K562 (cell line): Measurements from ENCODE around the gene BCAR3. TPM values are rescaled to one million over a fixed set of nuclear protein-coding genes. Genes with fewer than 3 reads are reported as not detected.

Experiments
- ATAC-seq: fragments of 200-7000 bp; cut with Tn5 transposase; 3 replicates; pipeline ENCODE4 v1.9.1; 2020; ENCODE audit warnings: moderate library complexity
- BruUV-seq: library from RNA; stranded (reverse); fragments of 400-500 nt; replicated peaks from 2 replicates; lab custom pipeline; 2021; lab: Mats Ljungman, UMichigan
- CTCF ChIA-PET: fragments of 300-600 bp; formaldehyde crosslinking; extraction: SDS; loops from one replicate; lab custom pipeline; 2021; ENCODE audit warnings: low intra/inter-chr PET ratio; lab: Yijun Ruan, JAX
- POLR2A ChIA-PET: fragments of 300-600, 350-650 bp; sonication (Branson Sonifier 250); formaldehyde crosslinking; extraction: SDS; loops from one replicate; lab custom pipeline; 2021; ENCODE audit warnings: antibody characterized with exemption, inconsistent platforms; lab: Yijun Ruan, JAX
- DNase-seq, 4 experiments: peaks; one replicate each; pipeline versions ENCODE4 v3.0.0 to v3.0.0-alpha.2; 2011 to 2018; ENCODE audit warnings: low spot score in 3 of 4, mixed read lengths in 3 of 4; ENCODE audit errors: extremely low read depth in 1 of 4
- FAIRE-seq: peaks from 2 replicates; lab custom pipeline; 2011; peaks lifted over from hg19 to GRCh38; lab: Jason Lieb, UNC
- H2AFZ ChIP-seq: 2 replicates; pipeline ENCODE4 v1.6.0; 2011; ENCODE audit warnings: low read depth, low read length, control low read depth, inconsistent platforms
- H3K27ac ChIP-seq: fragments of 200-600 bp; 3 replicates; pipeline ENCODE4 v1.8.0; 2011; ENCODE audit warnings: low read depth, mild to moderate bottlenecking, control low read depth, inconsistent platforms, low read length, moderate library complexity, mixed read lengths; ENCODE audit errors: extremely low read depth
- H3K27me3 ChIP-seq, 2 experiments: fragments of 300-600 bp in 1 of 2; 2 replicates in 1 of 2; 3 replicates in 1 of 2; pipeline versions ENCODE4 v1.6.0 to v1.8.0; 2011; ENCODE audit warnings: inconsistent platforms in 2 of 2, low read length in 2 of 2, mild to moderate bottlenecking in 1 of 2, mixed read lengths in 1 of 2, moderate library complexity in 1 of 2; ENCODE audit not compliant: control insufficient read depth in 2 of 2, insufficient read depth in 2 of 2
- H3K36me3 ChIP-seq: fragments of 300-600 bp; 3 replicates; pipeline ENCODE4 v1.8.0; 2011; ENCODE audit warnings: mild to moderate bottlenecking, low read length, inconsistent platforms; ENCODE audit not compliant: control insufficient read depth, insufficient read depth
- H3K4me1 ChIP-seq, 2 experiments: fragments of 200-600 bp in 1 of 2; replicated peaks in 1 of 2; 2 replicates in 1 of 2; 3 replicates in 1 of 2; pipeline versions ENCODE4 v1.5.1 to v1.8.0; 2011; ENCODE audit warnings: inconsistent platforms in 2 of 2, low read length in 2 of 2, mild to moderate bottlenecking in 1 of 2, mixed read lengths in 1 of 2, moderate library complexity in 1 of 2; ENCODE audit not compliant: control insufficient read depth in 2 of 2, insufficient read depth in 2 of 2
- H3K4me2 ChIP-seq: 2 replicates; pipeline ENCODE4 v1.6.1; 2011; ENCODE audit warnings: low read length, control low read depth, inconsistent platforms, mixed read lengths; ENCODE audit not compliant: insufficient read depth
- H3K4me3 ChIP-seq: fragments of 200-600 bp; sonication (generic), shearing (Covaris generic); 2 replicates; pipeline ENCODE4 v1.5.1; 2016; ENCODE audit warnings: control low read depth, inconsistent platforms
- H3K79me2 ChIP-seq: fragments of 200-600 bp; 3 replicates; pipeline ENCODE4 v1.8.0; 2011; ENCODE audit warnings: low read length, inconsistent platforms; ENCODE audit not compliant: control insufficient read depth, insufficient read depth
- H3K9ac ChIP-seq, 2 experiments: 2 replicates each; pipeline versions ENCODE4 v1.6.0 to v1.6.1; 2011; ENCODE audit warnings: low read depth in 2 of 2, low read length in 2 of 2, control low read depth in 1 of 2, inconsistent platforms in 1 of 2, mild to moderate bottlenecking in 1 of 2, mixed read lengths in 1 of 2; ENCODE audit not compliant: insufficient read depth in 1 of 2
- H3K9me1 ChIP-seq: one replicate; pipeline ENCODE4 v1.6.0; 2011; ENCODE audit warnings: inconsistent platforms, mild to moderate bottlenecking, low read length, moderate library complexity; ENCODE audit not compliant: control insufficient read depth, insufficient read depth
- H3K9me3 ChIP-seq: replicated peaks from 2 replicates; pipeline ENCODE4 v1.5.1; 2011; ENCODE audit warnings: low read depth, low read length, inconsistent platforms; ENCODE audit not compliant: control insufficient read depth, insufficient read depth
- H4K20me1 ChIP-seq: replicated peaks from 2 replicates; pipeline ENCODE4 v1.6.1; 2011; ENCODE audit warnings: low read length, inconsistent platforms, mixed read lengths; ENCODE audit not compliant: control insufficient read depth, insufficient read depth
- BRF1 ChIP-seq: IDR thresholded peaks from 3 replicates; pipeline ENCODE4 v1.6.1; 2011; ENCODE audit warnings: borderline replicate concordance, mild to moderate bottlenecking; ENCODE audit not compliant: insufficient read length; ENCODE audit errors: extremely low read depth
- C11orf30 ChIP-seq: fragments of 450-650 bp; IDR thresholded peaks from 2 replicates; pipeline ENCODE4 v1.6.1; 2016; ENCODE audit warnings: low read depth, mild to moderate bottlenecking
- CEBPB ChIP-seq: fragments of 450-650 bp; IDR thresholded peaks from 2 replicates; pipeline ENCODE4 v1.6.1; 2016; ENCODE audit warnings: missing genetic modification characterization, missing compliant biosample characterization
- CEBPG ChIP-seq, 3 experiments: fragments of 200-800 bp in 1 of 3; sonication (Bioruptor generic) in 1 of 3; sonication (generic) in 1 of 3; formaldehyde crosslinking in 1 of 3; IDR thresholded peaks in 2 of 3; conservative IDR thresholded peaks in 1 of 3; 2 replicates each; pipeline versions ENCODE4 v1.6.1 to v1.8.0; 2016 to 2022; ENCODE audit warnings: missing compliant biosample characterization in 2 of 3, missing genetic modification characterization in 2 of 3, mild to moderate bottlenecking in 1 of 3, missing genetic modification reagents in 1 of 3
- FOSL1 ChIP-seq: fragments of 200-800 bp; sonication (Bioruptor generic); conservative IDR thresholded peaks from 2 replicates; pipeline ENCODE4 v1.6.1; 2016; ENCODE audit warnings: missing genetic modification characterization, missing compliant biosample characterization
- FOXK2 ChIP-seq, 2 experiments: fragments of 450-650 bp; IDR thresholded peaks in 1 of 2; conservative IDR thresholded peaks in 1 of 2; 2 replicates each; pipeline ENCODE4 v1.6.1; 2016; ENCODE audit warnings: low read depth in 2 of 2, mild to moderate bottlenecking in 1 of 2
- HBP1 ChIP-seq: fragments of 450-650 bp; formaldehyde crosslinking; IDR thresholded peaks from 2 replicates; pipeline ENCODE4 v1.4.0; 2022; ENCODE audit warnings: missing genetic modification characterization
- HSF4 ChIP-seq: fragments of 250-450 bp; sonication (Bioruptor Pico); IDR thresholded peaks from 2 replicates; pipeline ENCODE4 v2.1.2; 2022; ENCODE audit warnings: mild to moderate bottlenecking, moderate library complexity, borderline replicate concordance
- KHSRP ChIP-seq: fragments of 450-650 bp; IDR thresholded peaks from 2 replicates; pipeline ENCODE4 v1.6.1; 2017
- MAFF ChIP-seq: IDR thresholded peaks from 2 replicates; pipeline ENCODE4 v1.6.1; 2012; ENCODE audit warnings: low read length, improper control_type of control experiment
- MAFK ChIP-seq: IDR thresholded peaks from 2 replicates; pipeline ENCODE4 v1.6.1; 2011; ENCODE audit warnings: low read length, improper control_type of control experiment
- MTA2 ChIP-seq: fragments of 450-650 bp; IDR thresholded peaks from 2 replicates; pipeline ENCODE4 v1.6.1; 2016; ENCODE audit warnings: low read depth
- NFIX ChIP-seq: fragments of 250-450 bp; sonication (Bioruptor Pico); IDR thresholded peaks from 2 replicates; pipeline ENCODE4 v1.4.0; 2020; ENCODE audit warnings: low read depth, mild to moderate bottlenecking, moderate library complexity
- POU5F1 ChIP-seq: fragments of 150-350 bp; IDR thresholded peaks from 2 replicates; pipeline ENCODE4 v1.6.1; 2014; ENCODE audit warnings: borderline replicate concordance, low read length, low read depth, mild to moderate bottlenecking; ENCODE audit not compliant: partially characterized antibody
- PRDM10 ChIP-seq: fragments of 450-650 bp; IDR thresholded peaks from 2 replicates; pipeline ENCODE4 v1.6.1; 2018; ENCODE audit not compliant: partially characterized antibody
- SP1 ChIP-seq: sonication (generic); formaldehyde crosslinking; IDR thresholded peaks from 2 replicates; pipeline ENCODE4 v1.8.1; 2022; ENCODE audit warnings: mild to moderate bottlenecking, missing genetic modification reagents
- ZNF140 ChIP-seq: fragments of 250-450 bp; sonication (Bioruptor Pico); IDR thresholded peaks from 2 replicates; pipeline ENCODE4 v1.8.0; 2021; ENCODE audit warnings: moderate library complexity, mild to moderate bottlenecking, inconsistent platforms
- ZNF316 ChIP-seq: fragments of 450-650 bp; IDR thresholded peaks from 2 replicates; pipeline ENCODE4 v1.6.1; 2016
- WGBS: fragments of 100-300 bp; shearing (Covaris generic); methylation state at CpG from one replicate; pipeline ENCODE4 v1.1.6; 2016; ENCODE audit warnings: low coverage, mixed read lengths; ENCODE audit not compliant: insufficient coverage; ENCODE audit errors: missing lambda C conversion rate; 5-methylcytosine and 5-hydroxymethylcytosine counted together
- in situ Hi-C: fragments of 300-500 bp; cut with MboI; formaldehyde crosslinking; loops from 4 replicates; pipeline ENCODE4 v1.15.0; 2018; ENCODE audit warnings: inconsistent platforms, mixed read lengths
- intact Hi-C: fragments of 100-400 bp; cut with micrococcal nuclease; formaldehyde crosslinking; loops from 2 replicates; pipeline ENCODE4 v1.14.2; 2022
- polyA plus RNA-seq, 8 experiments: library from polyadenylated mRNA; depleted of rRNA in 4 of 8; stranded (reverse) in 5 of 8; unstranded in 3 of 8; fragments of >200 nt; fragmentation: Nextera tagmentation in 2 of 8; fragmentation: Illumina TruSeq in 1 of 8; extraction: Ambion mirVana in 2 of 8; extraction: Trizol in 1 of 8; gene quantifications; 2 replicates each; pipeline versions ENCODE4 v1.2.1 to v1.2.3, GENCODE V29; 2011 to 2014; ENCODE audit warnings: inconsistent platforms in 1 of 8, missing spikeins in 1 of 8
- total RNA-seq, 7 experiments: library from RNA; depleted of rRNA in 6 of 7; stranded (reverse); fragments of >200 nt in 6 of 7; fragmentation: Illumina TruSeq in 2 of 7; extraction: Trizol in 2 of 7; gene quantifications; 2 replicates each; pipeline versions ENCODE4 v1.2.1 to v1.2.3, GENCODE V29; 2011 to 2021; ENCODE audit warnings: low replicate concordance in 1 of 7

Gene BCAR3
- total and polyA plus RNA-seq, 9 of the 15 experiments (the other 6 are each of a cell fraction or from before 2014, with no cell fraction given): 1.8 to 6.3 (median 3.8) TPM

GRCh38 chr1:93519199-93519829 is 162.3 kb downstream of the BCAR3 start:
- Histone ChIP-seq H3K4me3 (no peak overlapping the region), H3K4me1 (peaks cover 0 to 8% of the 10 kb centered on the region in 2 experiments; a peak in 2 of 5 replicates), H3K36me3 (no peaks in the 10 kb centered on the region), H3K4me2 (no peak overlapping the region), H3K9me1 (no peaks in the 10 kb centered on the region), H3K27me3 (no peaks in the 10 kb centered on the region), H3K9ac (no peak overlapping the region), H2AFZ (no peak overlapping the region), H3K27ac (peak overlapping the region; percentile 8; the same call in 1 of the 3 replicates), H3K79me2 (no peaks in the 10 kb centered on the region), H4K20me1 (no peaks in the 10 kb centered on the region), H3K9me3 (no peaks in the 10 kb centered on the region)
- intact Hi-C loops (no loop called here), in situ Hi-C loops (no loop called here)
- BruUV-seq: no TSS peak
- 37% methylated on average over 3 of the region's 3 CpGs for WGBS
- ChIA-PET CTCF (no interaction called here), POLR2A (interaction anchor here (0.6 to 1.3 kb wide), 2 partner anchors 15 to 441 kb away, joined by 3 to 4 read pairs; no protein-coding TSS in a partner anchor)
- ATAC-seq (no peak), FAIRE-seq (no peak), DNase-seq (no peak)
- TF ChIP-seq MAFK (peak; percentile 87), FOSL1 (tag) (peak; percentile 37; the same call in 1 of the 2 replicates), C11orf30 (peak; percentile 90), KHSRP (no peak), CEBPB (tag) (peak; percentile 69), SP1 (CRISPR knock-in tag) (no peak), MTA2 (no peak), CEBPG (CRISPR knock-in tag; IDR thresholded peaks at IDR 0.05) (no peak), CEBPG (tag; conservative IDR thresholded peaks at IDR 0.05 in 1 of 2, IDR thresholded peaks at IDR 0.05 in 1 of 2) (peak in 1 of 2 experiments; percentile 44; a peak in 1 of 4 replicates), POU5F1 (no peak), ZNF140 (CRISPR knock-in tag) (no peak), ZNF316 (peak; percentile 94), MAFF (peak; percentile 87), NFIX (no peak), HBP1 (CRISPR knock-in tag) (no peak), HSF4 (CRISPR knock-in tag) (no peak), FOXK2 (conservative IDR thresholded peaks at IDR 0.05 in 1 of 2, IDR thresholded peaks at IDR 0.05 in 1 of 2; ENCODE audit: low read depth in 2 of 2) (peak in 1 of 2 experiments; percentile 32; a peak in 1 of 4 replicates), BRF1 (no peak), PRDM10 (peak; percentile 57)
